Stimulated activated CD8-positive, alpha-beta memory T cell treated with anti-CD3 and anti-CD28 coated beads, Interleukin-2, amount 100 ng/mL, for 1 hour (primary cell): Measurements from ENCODE around the gene SPSB1.
"Not testable (repeated sequence)": the region's sequence is repeated elsewhere in the genome, so short reads cannot be mapped to it uniquely, and the experiment has no call there.

ENCODE experiments used
- DNase-seq, 2 donors: peaks; one replicate each; pipeline ENCODE4 v3.0.0-alpha.2; 2020; ENCODE audit warnings: low read depth in 2 of 2

The SPSB1 gene

GRCh38 chr1:9299571-9300541, 7.2 kb downstream of the SPSB1 start:
- DNase-seq: not testable (repeated sequence)

DNA sequence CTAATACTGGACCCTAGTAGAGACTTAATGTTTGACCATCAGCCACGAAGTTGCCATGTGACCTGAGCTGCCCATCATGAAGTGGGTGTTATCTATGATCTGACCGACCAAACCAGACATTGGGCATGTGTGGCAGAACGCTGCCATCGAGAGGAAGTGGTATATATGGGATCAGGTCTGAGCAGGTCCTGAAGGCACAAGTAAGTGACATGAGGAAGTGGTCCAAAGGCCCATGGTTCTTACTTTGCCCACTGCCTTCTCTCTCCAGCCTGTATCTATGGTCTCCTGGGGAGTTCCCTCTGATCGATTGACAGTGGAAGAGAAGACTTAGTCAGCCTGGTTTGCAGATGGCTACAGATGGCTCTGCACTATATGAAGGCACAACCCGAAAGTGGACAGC, 7.9 kb downstream of the SPSB1 start:
- DNase-seq: no peak

GRCh38 chr1:9302745-9303524, 10.2 kb downstream of the SPSB1 start:
- DNase-seq: no peak

- DNase-seq: no peak
These were observed 11.2 kb downstream of the SPSB1 start for GRCh38 chr1:9303916-9304315.

- DNase-seq: no peak
These were observed 12.5 kb downstream of the SPSB1 start for GRCh38 chr1:9305216-9305615.

- no peak for DNase-seq
These were observed 13.3 kb downstream of the SPSB1 start for GRCh38 chr1:9306006-9306405.

DNA sequence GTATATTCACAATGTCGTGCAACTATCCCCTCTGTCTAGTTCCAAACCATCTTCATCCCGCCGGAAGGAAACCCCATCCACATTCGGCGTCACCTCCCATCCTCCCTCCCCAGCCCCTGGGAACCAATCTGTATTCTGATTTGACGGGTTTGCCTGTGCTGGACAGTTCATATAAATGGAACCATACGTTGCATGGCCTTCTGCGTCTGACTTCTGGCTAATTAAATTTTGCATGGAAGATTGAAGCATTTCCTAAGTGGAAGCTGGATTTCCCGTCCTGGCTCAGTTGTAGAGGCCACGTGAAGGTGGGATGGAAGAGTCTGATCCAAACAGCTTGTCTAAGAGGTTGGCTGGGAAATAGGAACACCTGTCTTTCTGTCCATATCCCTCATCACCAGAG, 14.6 kb downstream of the SPSB1 start:
- DNase-seq: no peak

GRCh38 chr1:9308236-9308785, 15.6 kb downstream of the SPSB1 start:
- DNase-seq: no peak

- no peak for DNase-seq
These were observed 16.4 kb downstream of the SPSB1 start for GRCh38 chr1:9309080-9309479.

DNA sequence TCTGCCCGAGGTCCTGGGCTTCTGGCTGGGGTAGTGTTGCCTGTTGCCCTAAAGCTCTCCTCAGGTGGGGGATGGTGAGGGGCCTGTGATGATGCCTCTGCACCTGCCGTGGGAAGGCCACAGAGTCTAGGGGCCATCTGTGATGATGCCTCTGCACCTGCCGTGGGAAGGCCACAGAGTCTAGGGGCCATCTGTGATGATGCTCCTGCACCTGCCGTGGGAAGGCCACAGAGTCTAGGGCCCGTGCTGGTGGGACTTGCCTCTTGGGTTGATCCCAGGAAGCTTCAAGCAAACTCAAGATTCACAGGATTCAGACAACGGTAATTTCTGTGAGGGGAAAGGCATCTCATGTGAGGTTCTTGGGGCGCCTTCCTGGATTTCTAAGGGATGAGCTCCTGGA, 17.3 kb downstream of the SPSB1 start:
- DNase-seq: no peak

- no peak for DNase-seq
These were observed 18.3 kb downstream of the SPSB1 start for GRCh38 chr1:9311029-9311428.

GRCh38 chr1:9311479-9311878, 18.8 kb downstream of the SPSB1 start:
- DNase-seq: no peak

DNA sequence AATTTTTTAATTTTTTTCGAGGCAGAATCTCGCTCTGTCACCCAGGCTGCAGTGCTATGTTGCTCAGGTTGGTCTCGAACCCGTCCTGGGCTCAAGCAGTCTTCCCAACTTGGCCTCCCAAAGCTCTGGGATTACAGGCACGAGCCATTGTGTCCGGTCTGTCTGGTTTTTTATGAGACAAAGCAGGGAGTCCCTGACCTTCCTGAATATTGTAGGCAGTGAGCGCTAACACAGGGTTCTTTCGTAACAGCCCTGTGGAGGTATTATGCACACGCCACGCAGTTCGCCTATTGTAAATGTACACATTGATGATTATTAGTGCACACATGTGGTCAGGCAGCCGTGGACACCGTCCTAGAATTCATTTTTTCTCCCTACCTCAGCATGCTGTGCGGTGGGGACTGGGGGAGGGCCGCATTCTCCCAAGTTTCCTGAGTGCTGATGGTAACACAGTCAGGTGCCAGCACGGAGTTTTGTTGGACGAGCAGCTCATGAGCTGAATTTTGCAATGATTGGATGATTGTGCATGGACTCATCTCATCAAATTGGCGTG, 19.6 kb downstream of the SPSB1 start:
- no peak for DNase-seq

GRCh38 chr1:9313576-9313975, 20.9 kb downstream of the SPSB1 start:
- DNase-seq: no peak

GRCh38 chr1:9314111-9314510, 21.4 kb downstream of the SPSB1 start:
- no peak for DNase-seq

DNA sequence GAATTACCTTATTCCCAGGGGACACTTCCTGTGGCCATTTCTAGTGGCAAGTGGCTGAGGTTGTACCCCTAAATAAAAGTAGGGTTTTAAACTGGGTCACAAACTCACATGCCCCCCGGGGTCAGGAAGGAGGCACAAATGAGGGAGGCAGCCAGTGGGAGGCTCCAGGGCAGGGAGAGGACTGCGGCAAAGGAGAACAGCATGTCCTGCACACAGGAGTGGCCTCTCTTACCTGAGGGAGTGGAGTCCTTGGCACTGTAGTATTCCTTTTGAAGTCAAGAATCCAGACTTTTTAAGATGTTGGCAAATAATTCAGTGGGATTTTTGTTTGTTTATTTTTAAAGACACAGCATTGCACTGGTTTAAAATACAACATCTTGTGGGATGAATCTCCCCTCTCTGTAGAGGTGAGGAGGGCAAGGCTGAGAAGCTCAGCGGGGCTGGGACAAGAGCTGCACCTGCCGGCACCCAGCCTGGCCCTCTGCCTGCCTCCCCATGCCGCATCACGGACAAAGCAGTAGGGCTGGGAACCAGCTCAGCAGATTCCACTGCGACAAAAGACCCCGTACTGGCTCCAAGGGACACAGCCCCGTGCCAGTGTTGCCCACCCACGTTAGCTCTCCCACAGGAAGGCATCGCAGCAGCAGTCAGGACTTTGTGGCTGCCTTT, 22.2 kb downstream of the SPSB1 start:
- DNase-seq: no peak

DNA sequence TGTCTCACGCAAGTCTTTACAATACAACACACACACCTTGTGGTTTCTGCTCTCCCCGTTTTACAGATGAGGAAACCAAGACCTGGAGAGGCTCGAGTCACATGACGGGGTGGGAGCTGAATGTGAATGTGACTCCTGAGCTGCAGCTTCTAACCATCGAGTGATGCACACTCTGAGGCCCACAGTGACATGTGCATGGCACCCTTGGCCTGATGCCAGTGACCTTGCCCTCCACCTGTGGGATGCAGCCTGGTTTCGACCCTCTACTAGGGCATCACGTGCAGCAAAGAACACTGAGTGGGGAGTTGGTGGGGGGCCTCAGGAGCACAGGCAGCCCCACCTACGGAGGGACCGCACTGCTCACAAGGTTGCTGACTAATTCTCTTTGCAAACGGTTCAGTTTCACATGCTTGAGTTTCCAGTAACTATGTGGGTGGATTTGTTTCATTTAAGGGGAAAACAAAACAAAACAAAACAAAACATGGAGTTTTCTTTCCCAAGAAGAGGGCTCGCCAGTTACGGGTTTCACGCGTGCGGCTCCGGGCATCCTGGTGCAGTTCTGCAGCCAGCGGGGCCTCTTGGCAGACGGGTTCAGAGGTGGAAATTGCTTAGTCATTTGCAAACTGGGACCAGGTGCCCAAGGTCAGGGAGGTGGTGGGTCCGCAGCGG, 22.9 kb downstream of the SPSB1 start:
- DNase-seq: no peak

DNA sequence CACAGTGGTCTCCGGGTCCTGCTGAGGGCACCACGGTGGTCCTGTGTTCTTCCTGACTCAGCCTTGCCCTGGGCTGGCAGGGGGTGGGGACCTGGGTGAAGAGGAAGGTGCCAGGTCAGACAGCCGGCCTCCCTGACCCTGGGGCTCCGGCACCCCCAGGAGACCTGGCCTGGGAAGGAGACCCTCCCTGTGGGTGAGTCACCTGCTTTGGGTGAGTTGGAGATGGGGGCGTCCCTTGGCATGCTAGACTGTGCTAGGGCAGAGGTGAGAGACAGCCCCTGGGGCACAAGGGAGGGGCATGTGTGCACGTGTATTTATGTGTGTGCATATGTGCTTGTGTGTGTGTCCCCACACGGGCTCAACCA, 23.4 kb downstream of the SPSB1 start:
- no peak for DNase-seq

DNA sequence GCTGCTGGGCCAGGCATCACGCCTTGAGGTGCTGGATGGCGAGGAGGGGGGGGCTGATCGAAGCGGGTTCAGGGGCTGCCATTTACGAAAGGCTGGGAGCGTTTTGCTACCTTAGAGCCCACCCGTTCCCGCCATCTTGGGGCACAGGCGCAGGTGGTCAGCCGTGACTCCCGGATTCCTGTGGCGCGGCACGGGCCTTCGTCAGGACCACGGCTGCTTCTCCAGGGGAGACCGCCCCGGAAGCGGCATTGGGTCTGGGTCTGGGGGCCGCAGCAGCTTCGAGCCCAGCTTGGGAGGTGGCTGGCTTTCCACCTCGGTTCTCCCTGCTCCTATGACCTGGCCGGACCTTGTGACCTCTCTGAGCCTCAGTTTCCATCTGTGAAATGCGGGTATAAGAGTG, 23.8 kb downstream of the SPSB1 start:
- no peak for DNase-seq

GRCh38 chr1:9317072-9317471, 24.4 kb downstream of the SPSB1 start:
- no peak for DNase-seq
